Adrenal gland (tissue), 5 donors: ENCODE data around the gene OLIG2.

Experiments used
- CTCF ChIP-seq, 6 experiments: fragments of 450-650 bp in 4 of 6; fragments of 200-600 bp in 2 of 6; sonication (generic) in 1 of 6; IDR thresholded peaks; 1 replicate in 5 of 6; 2 replicates in 1 of 6; pipeline versions ENCODE4 v1.5.1 to v1.8.0; 2016 to 2021; ENCODE audit warnings: antibody characterized with exemption in 6 of 6, mild to moderate bottlenecking in 2 of 6, moderate library complexity in 1 of 6
- POLR2A ChIP-seq, 2 donors: fragments of 450-650 bp; IDR thresholded peaks; one replicate each; pipeline ENCODE4 v1.6.1; 2017; ENCODE audit warnings: antibody characterized with exemption in 2 of 2, mild to moderate bottlenecking in 2 of 2, moderate library complexity in 1 of 2
- donor health status: DM: no; HTN: no; CAD: no.

DNA sequence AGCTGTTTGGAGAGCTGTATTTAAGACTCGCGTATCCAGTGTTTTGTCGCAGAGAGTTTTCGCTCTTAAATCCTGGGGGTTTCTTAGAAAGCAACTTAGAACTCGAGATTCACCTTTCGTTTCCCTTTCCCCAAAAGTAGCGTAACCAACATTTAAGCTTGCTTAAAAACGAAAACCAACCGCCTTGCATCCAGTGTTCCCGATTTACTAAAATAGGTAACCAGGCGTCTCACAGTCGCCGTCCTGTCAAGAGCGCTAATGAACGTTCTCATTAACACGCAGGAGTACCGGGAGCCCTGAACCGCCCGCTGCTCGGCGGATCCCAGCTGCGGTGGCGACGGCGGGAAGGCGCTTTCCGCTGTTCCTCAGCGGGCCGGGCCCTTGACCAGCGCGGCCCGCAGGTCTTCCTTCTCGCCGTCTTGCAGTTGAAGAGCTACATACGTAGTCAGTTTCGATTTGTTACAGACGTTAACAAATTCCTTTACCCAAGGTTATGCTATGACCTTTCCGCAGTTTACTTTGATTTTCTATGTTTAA, 46.1 kb downstream of the OLIG2 start:
- TF ChIP-seq CTCF (IDR thresholded peaks at IDR 0.05) (no peak), POLR2A (IDR thresholded peaks at IDR 0.05) (no peak)
